HG03159 (cell line): Measurements from ENCODE around the gene CELF2.
A peak's percentile ranks its signal among the peaks of the same experiment; 100 is the strongest.

ENCODE experiments used
- ATAC-seq: cut with Tn5 transposase; IDR thresholded peaks from one replicate; pipeline ENCODE4 v1.9.1; 2021; ENCODE audit warnings: mild to moderate bottlenecking, moderate library complexity; ENCODE audit not compliant: unreplicated experiment

Gene CELF2

GRCh38 chr10:11003679-11004078 is 14.0 kb upstream of the CELF2 start:
- ATAC-seq, result no peak

DNA sequence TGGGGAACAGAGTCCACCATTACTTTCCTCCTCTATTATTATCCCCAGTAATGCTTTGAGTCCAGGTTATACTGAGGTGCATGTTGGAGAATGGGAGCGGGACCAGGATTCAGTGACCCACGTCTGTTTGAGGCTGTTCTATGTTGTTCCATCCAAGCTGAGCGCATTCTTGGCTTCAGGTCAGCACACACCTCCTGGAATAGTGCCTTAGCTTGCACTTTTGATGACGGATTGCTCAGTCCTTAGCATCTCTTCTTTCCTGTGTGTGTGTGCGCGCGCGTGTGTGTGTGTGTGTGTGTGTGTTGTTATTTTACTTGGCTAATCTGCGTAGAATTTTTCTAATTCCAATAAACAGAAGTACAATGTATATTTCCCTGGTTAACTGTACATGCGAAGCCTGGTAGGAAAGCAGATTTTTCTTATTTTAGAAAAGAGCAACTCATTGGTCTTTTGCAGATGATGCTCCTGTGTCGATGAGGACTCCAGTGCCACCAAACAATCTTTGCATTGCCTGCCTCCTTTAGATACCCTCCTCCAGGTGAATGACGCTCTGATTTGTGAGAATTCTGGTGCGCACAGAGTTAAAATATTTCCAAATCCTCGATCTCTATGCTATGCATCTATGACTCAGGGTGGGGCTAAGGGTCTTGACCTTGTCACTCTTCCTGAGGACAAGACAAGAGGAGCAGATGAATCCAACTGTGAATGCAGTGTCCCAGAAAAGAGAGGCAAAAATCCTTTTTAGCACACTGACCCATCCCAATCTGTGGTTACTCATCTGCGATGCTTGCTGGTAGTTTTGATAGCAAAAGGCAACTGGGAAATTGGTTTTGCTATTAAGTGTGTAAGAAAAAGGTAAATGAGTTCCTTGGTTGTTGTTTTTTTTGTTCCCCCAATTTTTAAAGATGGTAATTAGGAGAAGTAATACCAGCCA is 13.3 kb upstream of the CELF2 start:
- no peak for ATAC-seq

- no peak for ATAC-seq
Measured at GRCh38 chr10:11005725-11006427, 11.8 kb upstream of the CELF2 start.

DNA sequence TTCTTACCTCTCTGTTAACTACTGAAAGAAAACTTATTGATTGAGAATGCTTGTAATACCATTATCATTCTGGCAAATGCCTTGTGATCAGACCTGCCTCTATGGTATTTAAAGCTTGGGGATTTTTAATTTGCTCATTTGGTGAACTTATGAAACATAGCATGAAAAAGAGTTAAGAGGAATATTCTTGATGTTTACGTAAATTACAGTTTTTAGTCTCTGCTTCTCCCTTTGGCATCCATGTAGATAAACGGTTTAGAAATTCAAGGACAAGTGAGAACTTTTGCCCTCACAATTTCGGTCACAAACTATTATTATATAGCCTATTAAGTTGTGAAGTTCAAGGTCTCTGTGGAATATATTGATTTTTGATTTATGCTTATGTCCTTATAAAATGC is 11.2 kb upstream of the CELF2 start:
- no peak for ATAC-seq

GRCh38 chr10:11007476-11008020 is 10.1 kb upstream of the CELF2 start:
- ATAC-seq, result no peak

- no peak for ATAC-seq
Measured at GRCh38 chr10:11009471-11010308, 8.0 kb upstream of the CELF2 start.

DNA sequence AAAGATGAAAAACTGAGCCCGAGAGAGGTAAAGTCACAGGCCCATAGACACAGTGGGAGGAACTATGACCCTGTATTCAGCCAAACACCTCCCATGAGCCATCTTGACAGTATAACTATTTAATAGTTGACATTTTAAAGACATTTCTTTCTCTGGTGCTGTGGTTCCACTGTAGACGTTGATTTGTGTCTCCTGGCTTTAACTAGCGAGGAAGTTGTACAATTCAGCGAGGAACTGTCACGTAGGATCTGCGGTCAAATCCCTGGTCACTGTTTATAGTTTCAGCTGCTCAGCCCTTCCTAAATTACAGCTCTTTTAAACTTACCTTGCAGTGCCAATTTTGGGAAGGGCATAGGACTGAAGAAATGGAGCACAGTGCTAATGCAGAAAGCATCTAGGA is 7.1 kb upstream of the CELF2 start:
- no peak for ATAC-seq

DNA sequence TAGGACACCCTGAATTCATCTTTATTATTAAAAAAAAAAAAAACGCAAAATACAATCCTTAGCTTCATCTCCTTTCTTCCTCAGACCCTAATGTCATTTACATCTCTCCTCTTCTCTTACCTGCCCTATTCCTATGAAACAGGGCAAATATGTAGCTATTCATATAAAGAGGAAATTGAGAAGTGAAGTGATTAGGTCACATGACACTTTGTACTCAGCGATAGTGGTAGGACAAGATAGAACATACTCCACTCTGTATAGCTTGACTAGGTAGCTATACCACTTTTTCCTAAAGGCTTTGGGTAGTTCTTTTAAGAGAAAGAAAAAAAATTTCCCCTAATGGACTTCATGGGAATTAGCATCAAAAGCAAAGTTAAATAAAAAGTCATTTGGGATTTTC is 6.2 kb upstream of the CELF2 start:
- no peak for ATAC-seq

GRCh38 chr10:11011984-11012383 is 5.7 kb upstream of the CELF2 start:
- no peak for ATAC-seq

- ATAC-seq, result no peak
Measured at GRCh38 chr10:11012421-11013295, 5.0 kb upstream of the CELF2 start.

DNA sequence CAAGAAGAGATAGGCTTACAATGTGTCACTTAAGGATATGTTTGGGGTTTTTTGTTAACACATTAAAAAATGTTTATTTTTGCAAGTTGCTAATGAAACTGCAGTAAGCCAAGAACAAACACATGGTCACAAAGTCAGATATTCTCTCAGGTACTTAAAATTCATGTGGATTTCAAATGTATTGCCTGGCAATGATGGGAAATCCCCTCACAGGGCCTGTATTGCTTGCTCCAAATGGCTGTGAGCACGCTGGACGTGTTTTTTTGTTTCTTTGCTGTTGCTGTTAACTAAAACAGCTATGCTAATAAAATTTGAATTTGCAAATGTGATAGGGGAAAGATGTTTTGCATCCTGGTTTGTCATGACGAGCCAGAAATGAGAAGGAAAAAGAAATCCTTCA is 3.8 kb upstream of the CELF2 start:
- ATAC-seq, result no peak

DNA sequence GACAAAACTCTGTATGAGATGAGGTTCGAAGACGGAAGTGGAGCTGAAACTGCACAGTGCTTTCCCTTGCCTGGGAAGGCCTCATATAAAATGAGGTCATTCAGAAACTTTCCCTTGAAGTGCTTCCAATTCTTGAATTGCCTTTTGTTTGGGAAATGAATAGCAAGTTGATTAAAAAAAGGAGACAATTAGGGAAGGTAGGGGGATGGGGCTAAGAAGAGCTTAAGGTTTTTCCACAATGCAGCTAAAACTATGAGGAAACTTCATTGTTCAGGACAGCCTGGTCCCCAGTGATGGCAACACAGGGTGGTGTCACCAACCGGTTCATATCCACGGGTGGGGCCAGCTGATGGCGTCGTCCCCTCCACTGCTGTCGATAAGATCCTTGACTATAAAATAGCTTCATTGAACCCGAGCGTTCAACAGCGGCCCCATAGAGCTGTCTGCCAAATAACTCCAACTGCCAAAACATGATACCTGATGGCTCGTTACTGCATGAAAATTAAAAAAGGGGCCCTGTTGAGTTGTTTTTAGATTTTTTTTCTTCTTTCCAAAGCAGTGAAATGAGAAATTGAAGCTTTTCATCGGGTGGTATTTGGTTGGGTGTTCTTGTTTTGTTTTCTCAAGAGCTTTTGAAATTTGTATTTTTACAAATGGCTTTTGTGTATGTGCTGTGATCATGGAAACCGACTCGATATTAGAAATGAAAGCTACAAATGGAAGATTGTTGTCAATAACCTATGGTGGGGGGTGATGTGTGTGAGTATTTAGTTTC is 2.8 kb upstream of the CELF2 start:
- no peak for ATAC-seq

DNA sequence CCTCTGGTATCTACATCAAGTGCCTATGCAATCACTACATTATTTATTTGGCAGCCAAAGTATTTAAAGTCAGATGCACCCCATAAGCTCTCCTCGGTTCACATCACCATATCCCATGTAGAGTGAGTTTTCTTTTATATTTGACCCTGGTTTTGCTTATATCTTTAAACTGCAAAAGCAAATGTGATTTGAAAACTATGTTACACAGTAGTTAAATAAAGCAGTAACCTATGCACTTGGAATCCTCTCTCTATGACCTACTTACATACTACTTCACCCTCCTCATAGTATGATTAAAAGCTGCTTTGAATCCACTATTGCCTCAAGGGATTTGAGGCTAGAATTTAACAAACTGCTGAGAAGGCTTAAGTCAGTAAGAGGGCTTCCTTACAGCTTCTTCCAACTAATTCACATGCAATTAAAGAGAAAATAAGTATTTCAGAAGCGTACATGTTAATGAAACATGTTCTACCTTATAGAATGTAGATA is 2.2 kb upstream of the CELF2 start:
- ATAC-seq, result no peak

GRCh38 chr10:11017000-11017569 is 587 bp upstream of the CELF2 start:
- ATAC-seq, result peak; percentile 44

GRCh38 chr10:11018432-11018841 is 765 bp downstream of the CELF2 start:
- ATAC-seq, result peak; percentile 5

GRCh38 chr10:11018855-11019631 is 1.4 kb downstream of the CELF2 start:
- no peak for ATAC-seq

- ATAC-seq, result no peak
Measured at GRCh38 chr10:11019724-11020547, 2.3 kb downstream of the CELF2 start.
